AG04450 (cell line): Measurements from ENCODE around the gene GSG1L2. TPM values are rescaled to one million over a fixed set of nuclear protein-coding genes. Genes with fewer than 3 reads are reported as not detected.

Experiments used
- CTCF ChIA-PET: fragments of 300-600, 350-600 bp; formaldehyde crosslinking; extraction: SDS; loops from one replicate; lab custom pipeline; 2022; ENCODE audit warnings: antibody characterized with exemption, inconsistent platforms; lab: Charles Lee
- POLR2A ChIA-PET: fragments of 350-600 bp; formaldehyde crosslinking; extraction: SDS; loops from one replicate; lab custom pipeline; 2021; ENCODE audit warnings: antibody characterized with exemption, inconsistent platforms; lab: Yijun Ruan, JAX
- DNase-seq: peaks from one replicate; pipeline ENCODE4 v3.0.0-alpha.2; 2011; ENCODE audit warnings: low read depth, low spot score
- H3K27ac ChIP-seq: one replicate; pipeline ENCODE4 v1.5.1; 2012; ENCODE audit warnings: low read depth, low read length, control low read depth
- H3K27me3 ChIP-seq: one replicate; pipeline ENCODE4 v1.6.0; 2012; ENCODE audit warnings: low read length; ENCODE audit not compliant: control insufficient read depth, insufficient read depth
- H3K4me3 ChIP-seq: 2 replicates; pipeline ENCODE4 v1.5.1; 2011; ENCODE audit warnings: mild to moderate bottlenecking, low read depth, low read length, control low read depth
- H3K9me3 ChIP-seq: 2 replicates; pipeline ENCODE4 v1.5.1; 2012; ENCODE audit warnings: low read length; ENCODE audit not compliant: control insufficient read depth, insufficient read depth
- polyA plus RNA-seq: library from polyadenylated mRNA; depleted of rRNA; stranded (reverse); fragments of >200 nt; gene quantifications from 2 replicates; pipeline ENCODE4 v1.2.3, GENCODE V29; 2011
- TF ChIP-seq, protein P1 (sequence below): IDR thresholded peaks from 2 replicates; pipeline ENCODE4 v1.5.1; 2011; ENCODE audit warnings: low read depth, low read length, control low read depth, inconsistent platforms

Gene GSG1L2
- polyA plus RNA-seq, 1 experiment: not detected

DNA sequence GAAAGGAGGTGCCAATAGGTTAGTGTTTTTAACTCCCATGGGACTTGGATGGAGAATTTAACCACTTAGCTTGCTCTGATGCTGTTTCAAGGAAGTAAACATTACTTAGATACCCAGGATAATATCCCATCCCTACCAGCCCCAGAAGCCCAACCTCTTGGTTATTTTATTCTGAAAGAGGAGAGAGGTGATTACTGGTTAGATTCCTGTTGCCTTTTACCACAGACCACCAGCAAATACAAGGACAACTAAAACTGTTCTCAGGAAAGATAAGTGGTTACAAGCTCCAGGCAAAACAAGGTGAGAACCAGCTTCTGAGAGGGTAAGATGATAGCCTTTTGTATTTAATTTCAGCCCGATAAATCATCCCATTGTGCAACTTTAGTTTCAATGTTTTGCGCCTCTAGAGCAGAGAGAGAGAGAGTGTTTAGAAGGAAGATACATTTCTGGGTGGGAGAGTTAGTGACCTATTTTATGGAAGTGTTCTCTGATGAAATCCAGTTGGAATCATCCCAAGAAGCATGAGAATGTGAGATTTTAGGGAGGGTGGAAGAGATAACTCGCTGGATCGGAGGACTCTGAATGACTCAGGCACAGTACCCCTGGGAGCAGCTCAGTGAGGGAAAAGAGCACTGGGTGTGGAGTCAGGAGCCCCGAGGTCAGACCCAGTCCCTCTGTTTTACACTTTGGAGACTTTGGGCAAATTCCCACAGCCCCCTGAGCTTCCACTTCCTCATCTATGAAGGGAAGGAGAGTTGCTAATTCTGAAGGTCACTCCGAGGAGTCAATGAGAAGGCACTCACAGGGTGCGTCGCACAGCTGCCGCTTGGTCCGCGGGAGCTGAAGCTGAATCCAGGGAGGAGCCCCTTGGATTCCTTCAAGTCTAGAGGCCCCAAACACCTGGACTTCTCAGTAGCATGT lies 15.9 kb upstream of the GSG1L2 start:
- TF ChIP-seq, protein P1, sequence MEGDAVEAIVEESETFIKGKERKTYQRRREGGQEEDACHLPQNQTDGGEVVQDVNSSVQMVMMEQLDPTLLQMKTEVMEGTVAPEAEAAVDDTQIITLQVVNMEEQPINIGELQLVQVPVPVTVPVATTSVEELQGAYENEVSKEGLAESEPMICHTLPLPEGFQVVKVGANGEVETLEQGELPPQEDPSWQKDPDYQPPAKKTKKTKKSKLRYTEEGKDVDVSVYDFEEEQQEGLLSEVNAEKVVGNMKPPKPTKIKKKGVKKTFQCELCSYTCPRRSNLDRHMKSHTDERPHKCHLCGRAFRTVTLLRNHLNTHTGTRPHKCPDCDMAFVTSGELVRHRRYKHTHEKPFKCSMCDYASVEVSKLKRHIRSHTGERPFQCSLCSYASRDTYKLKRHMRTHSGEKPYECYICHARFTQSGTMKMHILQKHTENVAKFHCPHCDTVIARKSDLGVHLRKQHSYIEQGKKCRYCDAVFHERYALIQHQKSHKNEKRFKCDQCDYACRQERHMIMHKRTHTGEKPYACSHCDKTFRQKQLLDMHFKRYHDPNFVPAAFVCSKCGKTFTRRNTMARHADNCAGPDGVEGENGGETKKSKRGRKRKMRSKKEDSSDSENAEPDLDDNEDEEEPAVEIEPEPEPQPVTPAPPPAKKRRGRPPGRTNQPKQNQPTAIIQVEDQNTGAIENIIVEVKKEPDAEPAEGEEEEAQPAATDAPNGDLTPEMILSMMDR: no peak
- Histone ChIP-seq H3K4me3 (no peak overlapping the region), H3K9me3 (peaks cover 29% of the 10 kb centered on the region), H3K27ac (no peak overlapping the region), H3K27me3 (no peaks in the 10 kb centered on the region)
- CTCF ChIA-PET: no interaction called here
- no peak for DNase-seq
- POLR2A ChIA-PET: interaction anchor here (1.0 kb wide), 1 partner anchor 488 kb away, joined by 4 read pairs; no protein-coding TSS in a partner anchor

DNA sequence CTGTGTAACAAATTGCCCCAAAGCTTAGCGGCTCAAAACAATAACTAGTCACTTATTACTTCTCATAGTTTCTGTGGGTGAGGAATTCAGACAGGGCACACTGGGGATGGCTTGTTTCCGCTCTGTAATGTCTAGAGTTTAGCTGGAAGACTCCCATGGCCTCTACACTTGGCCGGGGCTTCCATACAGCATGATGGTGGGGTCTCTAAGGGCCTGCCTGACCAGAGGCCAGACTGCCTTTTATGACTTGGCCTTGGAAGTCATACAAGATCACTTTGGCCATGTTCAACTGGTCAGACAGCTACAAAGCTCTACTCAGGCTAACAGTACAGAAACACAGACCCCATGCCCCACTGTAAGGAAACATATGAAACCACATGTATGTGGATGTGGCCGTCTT lies 12.0 kb upstream of the GSG1L2 start:
- TF ChIP-seq, protein P1: no peak
- Histone ChIP-seq H3K27me3 (no peaks in the 10 kb centered on the region), H3K4me3 (no peak overlapping the region), H3K27ac (no peak overlapping the region), H3K9me3 (peaks cover 23% of the 10 kb centered on the region)
- ChIA-PET POLR2A (no interaction called here), CTCF (no interaction called here)
- no peak for DNase-seq

DNA sequence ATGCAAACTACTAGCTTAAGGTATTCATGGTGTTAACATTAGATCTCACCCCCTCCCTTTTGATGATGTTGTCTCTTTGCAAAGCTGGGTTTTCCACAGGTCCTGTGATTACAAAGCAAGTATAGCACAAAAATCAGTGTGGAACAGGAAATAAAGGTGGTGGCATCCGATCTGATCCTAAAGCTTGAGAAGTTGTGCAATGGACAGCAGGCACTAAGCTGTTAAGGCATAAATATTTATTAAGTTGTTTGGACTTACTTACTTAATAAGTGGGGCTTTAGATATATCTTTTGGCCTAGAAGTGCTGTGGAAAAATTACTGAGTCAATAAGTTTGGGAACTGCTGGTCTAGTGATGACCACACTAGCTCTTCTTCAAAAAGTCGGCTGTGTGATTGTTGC lies 8.8 kb upstream of the GSG1L2 start:
- peaks cover 29% of the 10 kb centered on the region for H3K9me3 ChIP-seq
- H3K27ac ChIP-seq: no peak overlapping the region
- ChIA-PET CTCF (interaction anchor here (0.5 to 1.0 kb wide), 2 partner anchors 249 to 786 kb away, joined by 3 read pairs; no protein-coding TSS in a partner anchor), POLR2A (no interaction called here)
- no peak overlapping the region for H3K4me3 ChIP-seq
- TF ChIP-seq, protein P1: no peak
- no peak for DNase-seq
- no peaks in the 10 kb centered on the region for H3K27me3 ChIP-seq

DNA sequence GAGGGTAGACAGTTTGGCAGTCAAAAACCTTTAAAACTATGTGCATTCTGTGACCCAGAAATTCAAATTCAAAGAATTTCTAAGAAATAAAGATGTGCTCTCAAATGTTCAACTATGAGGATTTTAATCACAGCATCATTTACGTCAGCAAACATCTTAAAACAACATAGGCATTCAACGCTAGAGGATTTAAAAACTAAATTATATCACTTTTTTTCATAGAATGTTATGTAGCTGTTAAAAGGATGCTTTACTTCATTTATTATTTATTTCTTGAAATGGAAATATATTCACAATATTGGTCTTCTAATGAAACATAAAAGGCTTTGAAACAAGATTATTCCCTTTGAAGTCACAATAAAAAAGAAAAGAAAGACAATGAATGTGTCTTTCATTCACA lies 7.5 kb upstream of the GSG1L2 start:
- Histone ChIP-seq H3K9me3 (peaks cover 34% of the 10 kb centered on the region), H3K4me3 (no peak overlapping the region), H3K27ac (no peak overlapping the region), H3K27me3 (no peaks in the 10 kb centered on the region)
- CTCF ChIA-PET: no interaction called here
- TF ChIP-seq, protein P1: no peak
- DNase-seq: no peak
- POLR2A ChIA-PET: no interaction called here
